ENCODE measurements around the gene RAPGEF2.

Gene RAPGEF2

DNA sequence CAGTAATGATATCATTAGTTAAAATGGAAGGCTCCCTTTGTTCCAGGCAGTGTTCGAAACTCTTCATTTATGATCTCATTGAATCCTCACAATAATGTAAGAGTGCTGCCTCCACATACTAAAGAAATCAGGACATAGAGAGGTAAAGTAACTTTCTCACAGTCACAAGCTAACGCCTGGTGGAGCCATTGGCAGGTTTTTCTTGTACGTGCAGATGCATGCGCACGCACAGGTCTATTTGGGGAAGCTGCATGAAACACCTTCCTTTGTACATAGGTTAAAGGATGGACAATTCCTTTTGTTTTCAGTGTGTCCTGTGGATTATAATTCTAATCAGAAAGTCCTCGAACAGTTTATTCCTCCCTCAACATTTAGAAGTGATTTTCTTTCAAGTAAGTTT, 176.2 kb downstream of the RAPGEF2 start:
- no peak for DNase-seq (ENCODE audit: low read depth)

DNA sequence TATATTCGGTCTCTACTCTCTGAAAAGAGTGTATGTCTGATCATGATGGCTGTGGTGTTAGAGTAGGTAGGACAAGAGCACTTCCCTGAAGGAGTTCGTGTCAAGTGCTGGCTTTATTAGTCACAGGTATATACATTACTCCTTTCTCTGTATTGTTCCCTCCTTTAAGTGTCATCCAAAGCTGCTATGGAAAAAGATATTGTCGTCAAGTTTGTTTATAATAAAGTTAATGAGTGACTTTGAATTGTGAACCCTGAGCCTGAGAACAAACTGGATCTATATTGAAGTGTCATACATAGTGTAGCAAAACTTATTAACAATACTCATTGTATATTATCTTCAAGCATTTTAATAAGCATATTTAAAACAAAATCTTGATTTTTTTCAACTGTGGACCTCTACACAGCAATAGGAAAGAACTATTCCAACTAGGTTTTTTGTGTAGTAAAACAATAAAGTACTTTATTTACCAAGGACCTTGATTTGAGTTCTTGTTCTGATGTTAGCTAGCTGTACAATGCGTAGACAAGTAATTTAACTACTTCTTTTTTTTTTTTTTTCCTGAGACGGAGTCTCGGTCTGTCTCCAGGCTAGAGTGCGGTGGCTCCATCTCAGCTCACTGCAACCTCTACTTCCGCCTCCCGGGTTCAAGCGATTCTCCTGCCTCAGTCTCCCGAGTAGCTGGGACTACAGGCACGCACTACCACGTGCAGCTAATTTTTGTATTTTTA, 177.7 kb downstream of the RAPGEF2 start:
- DNase-seq (ENCODE audit: low read depth) = no peak

DNA sequence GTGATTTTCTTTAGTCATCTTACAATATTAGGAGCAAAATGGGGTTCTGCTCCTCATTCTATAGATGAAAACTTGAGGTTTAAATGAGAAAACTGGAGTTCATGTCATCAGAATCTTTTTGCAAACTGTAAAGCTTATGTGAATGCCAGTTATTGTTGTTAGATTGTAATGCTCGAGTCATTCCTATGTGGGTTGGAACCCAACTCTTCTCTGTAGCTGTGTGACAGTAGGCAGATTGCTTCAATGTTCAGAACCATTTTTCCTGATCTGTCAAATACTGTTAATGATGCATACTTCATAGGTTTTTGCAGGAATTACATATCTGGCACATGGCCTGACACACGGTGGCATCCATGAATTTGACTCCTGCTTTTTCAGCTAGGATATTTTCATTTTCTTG, 178.9 kb downstream of the RAPGEF2 start:
- DNase-seq (ENCODE audit: low read depth) = no peak

DNA sequence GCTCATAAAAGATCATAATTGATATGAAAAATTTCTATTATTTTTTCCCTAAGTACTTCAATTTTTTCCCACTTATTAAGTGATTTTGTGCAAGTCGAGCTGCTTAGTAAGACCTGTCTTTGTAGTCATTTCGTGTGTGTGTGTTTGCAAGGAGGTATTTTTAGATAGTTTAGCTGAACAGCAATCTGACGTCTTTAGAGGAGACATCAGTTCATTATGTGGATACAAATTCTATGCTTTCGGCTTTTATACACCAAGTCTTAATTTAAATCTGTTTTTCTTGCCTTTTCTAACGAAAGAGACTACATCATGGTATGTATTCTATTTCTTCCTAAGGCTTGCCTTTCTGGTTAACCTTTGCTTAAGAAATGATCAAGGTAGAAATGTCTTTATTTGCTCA, 179.4 kb downstream of the RAPGEF2 start:
- DNase-seq (ENCODE audit: low read depth) = no peak

DNA sequence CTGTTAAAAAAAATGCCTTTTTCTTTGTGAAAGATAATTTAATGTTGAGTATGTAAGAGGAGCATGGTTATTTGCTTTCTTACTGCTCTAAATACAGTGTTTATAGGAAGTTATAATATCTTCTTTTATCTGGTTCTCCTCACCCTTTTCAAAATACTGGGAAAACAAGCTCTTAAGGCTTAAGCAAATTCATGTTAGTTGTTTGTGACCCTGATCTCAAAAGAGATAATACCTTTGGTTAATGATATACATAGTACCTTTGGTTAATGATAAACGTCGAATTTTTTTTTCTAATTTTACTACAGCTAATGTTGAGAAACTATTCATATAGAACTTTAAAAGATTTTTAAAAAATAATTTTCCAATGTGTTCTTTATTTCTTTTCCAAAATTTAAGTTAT, 180.1 kb downstream of the RAPGEF2 start:
- no peak for DNase-seq (ENCODE audit: low read depth)

DNA sequence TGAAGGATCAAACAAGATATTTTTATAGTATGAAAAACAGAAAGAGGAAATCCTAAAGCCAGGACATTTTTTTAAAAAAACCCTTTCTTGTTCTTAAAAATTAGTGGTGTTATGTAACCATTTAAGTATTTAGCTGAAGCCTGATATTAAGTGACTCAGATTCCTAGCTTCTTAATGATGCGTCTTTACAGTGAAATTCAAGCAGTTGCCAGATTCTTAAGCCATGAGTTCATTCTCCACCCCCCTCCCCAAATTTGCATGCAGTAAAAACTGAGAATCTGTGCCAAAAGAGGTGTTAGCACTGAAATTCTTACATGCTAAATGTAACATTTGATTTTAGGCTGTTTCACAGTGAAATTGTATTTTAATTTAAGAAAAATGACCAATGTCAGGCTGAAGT, 180.8 kb downstream of the RAPGEF2 start:
- DNase-seq (ENCODE audit: low read depth) = peak; percentile 50

DNA sequence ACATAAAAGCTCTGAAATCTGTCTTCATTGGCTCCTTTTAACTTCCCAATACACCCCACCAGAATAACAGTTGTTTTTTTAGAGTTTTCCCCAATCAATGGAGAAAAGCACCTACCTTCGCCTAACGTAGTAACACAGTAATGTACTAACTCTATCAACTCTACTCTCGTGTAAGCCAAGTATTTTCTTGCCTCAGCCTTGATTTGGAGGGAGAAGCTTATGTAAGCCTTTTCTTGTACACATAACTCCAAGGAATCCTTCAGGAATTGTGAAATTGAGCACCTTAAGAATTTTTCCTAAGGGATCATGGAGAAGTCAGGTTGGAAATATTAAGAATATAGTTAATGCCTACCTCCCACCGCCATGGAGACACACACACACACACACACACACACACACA, 181.2 kb downstream of the RAPGEF2 start:
- no peak for DNase-seq (ENCODE audit: low read depth)

DNA sequence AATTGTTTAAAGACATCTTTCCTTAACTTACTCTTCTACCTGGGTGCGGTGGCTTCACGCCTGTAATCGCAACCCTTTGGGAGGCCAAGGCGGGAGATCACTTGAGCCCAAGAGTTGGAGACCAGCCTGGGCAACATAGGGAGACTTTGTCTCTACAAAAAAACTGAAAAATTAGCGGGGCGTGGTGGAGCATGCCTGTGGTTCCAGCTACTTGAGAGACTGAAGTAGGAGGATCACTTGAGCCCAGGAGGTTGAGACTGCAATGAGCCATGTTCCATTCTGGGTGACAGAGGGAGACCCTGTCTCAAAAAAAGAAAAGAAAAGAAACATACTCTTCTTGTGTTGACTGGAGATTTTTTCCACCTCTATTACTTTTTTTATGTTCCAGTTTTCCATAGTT, 181.9 kb downstream of the RAPGEF2 start:
- no peak for DNase-seq (ENCODE audit: low read depth)

DNA sequence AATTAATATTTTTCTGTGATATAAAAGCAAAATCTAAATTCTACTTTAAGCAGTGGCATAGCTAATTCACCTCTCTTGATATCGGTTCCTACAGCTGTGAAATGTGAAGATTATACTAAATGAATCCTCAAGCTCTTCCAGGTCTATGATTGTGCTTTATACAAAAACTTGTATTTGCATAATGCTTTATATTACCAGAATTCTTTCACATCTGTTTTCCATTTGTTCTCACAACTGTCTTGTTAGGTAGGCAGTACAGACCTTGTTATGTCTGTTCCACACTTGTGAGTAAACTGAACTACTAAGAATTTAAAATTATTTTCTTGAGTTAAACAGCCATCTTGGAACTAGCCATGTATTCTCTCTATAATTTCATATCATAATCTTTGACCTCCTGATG, 184.9 kb downstream of the RAPGEF2 start:
- DNase-seq (ENCODE audit: low read depth) = no peak

DNA sequence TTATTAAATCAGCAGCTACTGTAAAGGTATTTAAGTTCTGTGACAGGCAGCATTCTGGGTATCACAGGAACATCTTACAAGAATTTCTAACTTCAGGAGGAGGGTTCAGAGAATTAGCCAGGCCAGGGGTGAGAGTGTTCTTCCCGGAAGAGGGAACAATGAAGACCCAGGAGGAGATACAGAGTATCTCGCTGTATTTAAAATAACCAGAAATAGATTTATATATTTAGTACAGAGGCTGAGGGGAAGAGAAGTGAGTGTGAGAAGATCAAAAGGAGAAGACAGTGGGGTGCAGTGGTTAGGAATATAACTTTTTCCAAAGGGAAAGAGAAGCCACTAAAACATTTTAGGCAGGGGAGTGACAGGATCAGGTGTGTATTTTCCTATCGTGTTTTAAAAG, 186.8 kb downstream of the RAPGEF2 start:
- DNase-seq (ENCODE audit: low read depth) = no peak

DNA sequence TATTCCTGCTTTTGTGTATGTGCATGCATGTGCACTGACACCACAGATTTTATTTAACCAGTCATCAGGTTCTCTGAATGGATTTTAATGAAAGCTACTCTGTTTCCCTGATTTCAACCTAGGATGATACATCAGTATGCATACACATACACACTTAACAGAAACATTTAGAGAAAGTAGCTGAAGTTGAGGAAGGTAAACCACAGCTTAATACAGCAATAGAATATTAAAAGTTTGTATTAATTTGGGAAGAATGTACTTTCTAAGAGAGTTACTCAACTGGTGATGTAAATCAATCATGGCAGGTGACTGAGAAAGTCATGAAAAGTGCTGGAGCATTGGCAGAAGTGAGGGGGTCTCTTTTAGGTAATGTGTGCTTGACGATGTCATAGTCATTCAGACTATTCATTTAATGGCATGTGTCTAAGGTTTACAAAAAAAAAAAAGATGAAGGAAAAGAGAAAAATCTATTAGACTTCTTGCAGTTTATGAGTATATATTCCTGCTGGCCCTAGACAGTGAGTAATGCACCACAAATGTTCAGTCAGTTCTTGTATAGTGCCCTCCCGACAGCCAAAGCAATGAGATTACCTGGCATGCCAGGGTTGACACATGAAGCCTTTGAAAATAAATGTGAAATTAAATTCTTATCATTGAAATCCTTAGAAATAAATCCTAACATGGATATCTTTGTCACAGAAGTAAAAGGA, 187.6 kb downstream of the RAPGEF2 start:
- DNase-seq (ENCODE audit: low read depth) = no peak

DNA sequence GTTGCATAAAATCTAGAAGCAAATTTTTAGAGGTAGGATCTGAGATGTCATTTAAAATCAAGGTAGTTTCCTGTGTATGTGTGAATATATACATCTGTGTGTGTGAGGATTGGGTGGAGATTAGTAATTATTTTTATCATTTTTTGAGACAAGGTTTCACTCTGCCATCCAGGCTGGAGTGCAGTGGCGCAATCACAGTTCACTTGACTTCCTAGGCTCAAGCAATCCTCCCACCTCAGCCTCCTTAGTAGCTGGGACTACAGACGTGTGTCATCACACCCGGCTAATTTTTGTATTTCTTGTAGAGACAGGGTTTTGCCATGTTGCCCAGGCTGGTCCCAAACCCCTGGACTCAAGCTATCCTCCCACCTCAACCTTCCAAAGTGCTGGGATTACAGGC, 188.3 kb downstream of the RAPGEF2 start:
- no peak for DNase-seq (ENCODE audit: low read depth)

DNA sequence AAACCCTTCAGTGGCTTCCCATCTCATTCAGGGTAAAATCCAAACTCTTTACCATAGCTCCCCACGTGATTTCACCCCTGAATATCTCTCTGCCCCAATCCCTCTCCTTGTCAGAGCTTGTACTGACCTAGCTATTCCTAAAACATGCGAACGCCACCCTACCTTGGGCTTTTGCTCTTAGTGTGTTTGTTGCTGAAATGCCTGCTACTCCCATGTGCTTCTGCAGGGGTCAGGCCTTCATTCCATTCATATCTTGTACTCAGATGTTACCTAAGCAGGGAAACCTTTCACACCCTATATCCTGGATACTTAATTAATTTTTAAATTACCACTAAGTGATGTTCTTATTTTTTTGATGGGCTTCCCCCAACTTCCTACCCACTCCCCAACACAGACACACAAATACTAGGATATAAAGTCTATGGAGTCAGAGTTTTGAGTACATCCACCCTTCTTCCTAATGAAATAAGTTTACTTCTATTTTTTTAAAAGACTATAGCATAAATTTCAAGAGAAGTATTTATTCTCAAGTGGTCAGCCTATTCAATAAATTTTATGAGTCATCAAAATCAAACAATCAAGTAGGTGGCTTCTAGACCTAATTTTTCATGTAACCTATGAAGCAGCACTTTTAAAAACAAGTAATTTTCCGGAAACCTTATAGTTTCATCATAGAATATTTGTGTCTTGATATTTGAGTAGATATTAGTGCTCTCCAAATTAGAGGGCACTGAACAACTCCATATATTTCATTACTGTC, 189.4 kb downstream of the RAPGEF2 start:
- no peak for DNase-seq (ENCODE audit: low read depth)

DNA sequence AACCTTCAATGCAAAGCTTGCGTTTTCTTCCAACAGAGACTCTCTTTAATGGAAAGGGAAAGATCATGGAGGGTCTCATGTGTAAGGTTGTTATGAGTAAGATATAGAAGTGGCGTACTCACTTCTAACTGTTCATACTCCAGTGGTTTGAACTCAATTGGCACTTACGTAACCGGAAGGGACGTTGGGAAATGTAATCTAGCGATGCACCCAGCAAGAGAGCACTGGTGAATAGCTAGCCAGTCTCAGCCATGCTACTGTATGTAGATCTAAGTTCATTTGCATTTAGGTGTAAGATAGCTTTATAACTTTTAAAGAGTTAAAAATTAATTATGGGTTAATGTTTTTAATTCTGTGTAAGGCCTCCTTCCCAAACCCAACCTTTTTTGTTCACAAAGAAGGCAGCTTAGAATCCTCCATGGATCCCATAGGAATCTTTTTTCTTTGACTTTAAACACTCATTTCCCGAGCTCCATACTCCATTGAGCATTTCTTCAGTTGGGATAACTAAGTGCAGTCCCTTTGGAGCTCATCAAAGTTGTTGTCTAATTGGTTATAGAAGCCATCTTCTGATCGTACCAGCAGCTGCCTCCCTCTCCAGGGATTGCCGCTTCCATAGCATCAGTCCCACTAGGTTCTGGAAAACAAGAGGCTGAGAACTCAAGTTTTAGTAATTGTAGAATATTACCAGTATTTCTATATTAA, 191.1 kb downstream of the RAPGEF2 start:
- no peak for DNase-seq (ENCODE audit: low read depth)

DNA sequence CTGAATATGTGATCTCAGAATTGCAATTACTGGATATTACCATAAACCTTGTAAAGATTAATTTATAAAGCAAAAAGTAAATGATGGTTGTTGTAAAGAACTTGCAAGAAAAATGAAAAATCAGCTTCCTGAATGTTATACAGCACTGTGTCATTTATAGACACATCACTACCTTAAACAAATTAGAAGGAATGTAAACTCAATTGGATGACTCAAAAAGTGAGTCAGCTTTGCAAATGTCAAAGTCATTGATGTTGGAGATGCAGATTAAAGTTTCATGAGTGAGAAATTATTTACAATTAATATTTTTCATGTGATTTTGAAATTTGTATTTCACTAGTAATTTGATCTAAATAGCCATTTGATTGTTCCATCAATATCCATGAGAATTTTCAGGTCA, 193.2 kb downstream of the RAPGEF2 start:
- DNase-seq (ENCODE audit: low read depth) = no peak

DNA sequence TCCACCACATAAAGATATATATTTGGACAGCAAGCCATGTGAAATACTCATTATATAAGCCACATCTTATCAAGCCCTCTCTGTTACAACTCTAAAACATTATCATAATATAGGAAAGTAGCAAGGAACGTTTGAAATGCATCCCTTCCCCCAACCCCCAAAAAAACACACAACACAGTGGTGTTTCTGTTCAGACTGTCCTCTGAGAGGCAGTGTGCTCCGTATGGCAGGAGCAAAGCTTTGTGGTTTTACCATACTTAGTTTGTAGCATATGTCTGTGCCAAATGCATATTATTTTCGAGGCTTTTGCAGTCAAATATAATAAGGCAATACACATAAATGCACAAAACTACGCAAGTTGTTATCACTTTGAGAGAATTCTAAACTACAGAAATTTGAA, 194.2 kb downstream of the RAPGEF2 start:
- DNase-seq (ENCODE audit: low read depth) = no peak

DNA sequence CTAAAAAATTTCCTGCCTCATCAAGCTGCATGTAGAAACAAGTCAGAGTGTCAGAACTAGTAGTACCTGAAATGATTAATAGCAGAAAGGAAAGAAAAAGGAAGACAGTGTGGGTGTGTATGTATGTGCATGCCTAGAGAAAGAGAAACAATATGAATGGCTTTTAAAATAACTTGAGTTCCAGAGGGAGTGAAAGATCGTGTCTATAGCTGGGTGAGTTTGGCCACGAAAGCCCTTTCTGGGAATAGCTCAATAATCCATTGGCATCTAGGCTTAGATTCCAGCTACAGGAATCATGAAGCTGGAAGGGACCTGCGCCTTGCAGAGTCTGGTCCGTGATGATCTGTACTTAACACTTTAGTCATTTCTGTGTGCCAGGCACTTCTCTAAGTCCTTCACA, 195.6 kb downstream of the RAPGEF2 start:
- DNase-seq (ENCODE audit: low read depth) = no peak

DNA sequence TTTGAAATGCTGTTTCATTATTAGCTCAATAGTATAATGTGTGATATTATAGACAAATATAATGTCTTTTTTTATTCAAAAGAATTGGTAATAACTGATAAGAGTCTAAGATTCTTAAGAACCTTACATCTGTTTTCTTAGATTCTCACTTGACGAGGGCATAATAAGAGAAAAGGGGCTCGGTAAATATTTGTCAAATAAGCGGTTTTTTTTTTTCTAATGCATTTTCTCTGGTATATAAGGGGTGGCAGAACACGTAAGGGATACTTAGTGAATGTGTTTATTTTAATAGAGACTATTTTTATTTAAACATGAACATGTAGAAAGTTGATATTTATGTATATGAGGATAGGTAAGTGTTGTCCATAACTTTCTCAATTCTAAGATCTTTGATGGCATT, 200.6 kb downstream of the RAPGEF2 start:
- DNase-seq (ENCODE audit: low read depth) = no peak

DNA sequence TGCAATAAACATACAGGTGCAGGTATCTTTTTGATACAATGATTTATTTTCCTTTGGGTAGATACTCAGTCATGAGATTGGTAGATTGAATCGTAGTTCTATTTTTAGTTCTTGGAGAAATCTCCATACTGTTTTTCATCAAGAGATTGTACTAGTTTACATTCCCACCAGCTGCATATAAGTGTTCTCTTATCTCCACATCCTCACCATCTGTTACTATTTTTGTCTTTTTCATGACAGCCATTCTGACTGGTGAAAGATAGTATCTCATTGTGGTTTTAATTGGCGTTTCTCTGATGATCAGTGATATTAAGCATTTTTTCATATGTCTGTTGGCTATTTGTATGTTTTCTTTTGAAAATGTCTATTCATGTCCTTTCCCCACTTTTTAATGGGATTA, 202.2 kb downstream of the RAPGEF2 start:
- DNase-seq (ENCODE audit: low read depth) = no peak

DNA sequence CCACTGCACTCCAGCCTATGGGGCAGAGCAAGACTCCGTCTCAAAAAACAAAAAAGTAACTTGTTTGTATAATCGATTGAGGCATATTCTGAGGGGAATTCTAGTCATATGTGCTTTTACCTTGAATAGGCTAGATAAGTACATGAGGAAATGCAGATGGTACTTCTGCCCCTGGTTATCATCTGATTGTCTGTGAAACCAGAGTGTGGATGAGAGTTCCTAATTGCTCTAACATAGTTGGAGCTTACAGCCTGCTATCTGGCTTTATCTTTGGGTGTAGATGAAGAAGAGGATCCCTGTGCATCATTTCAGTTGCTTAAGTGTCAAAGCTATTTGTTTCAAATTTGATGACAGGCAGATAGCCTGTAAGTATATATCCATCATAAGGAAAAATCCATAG, 205.1 kb downstream of the RAPGEF2 start:
- no peak for DNase-seq (ENCODE audit: low read depth)

DNA sequence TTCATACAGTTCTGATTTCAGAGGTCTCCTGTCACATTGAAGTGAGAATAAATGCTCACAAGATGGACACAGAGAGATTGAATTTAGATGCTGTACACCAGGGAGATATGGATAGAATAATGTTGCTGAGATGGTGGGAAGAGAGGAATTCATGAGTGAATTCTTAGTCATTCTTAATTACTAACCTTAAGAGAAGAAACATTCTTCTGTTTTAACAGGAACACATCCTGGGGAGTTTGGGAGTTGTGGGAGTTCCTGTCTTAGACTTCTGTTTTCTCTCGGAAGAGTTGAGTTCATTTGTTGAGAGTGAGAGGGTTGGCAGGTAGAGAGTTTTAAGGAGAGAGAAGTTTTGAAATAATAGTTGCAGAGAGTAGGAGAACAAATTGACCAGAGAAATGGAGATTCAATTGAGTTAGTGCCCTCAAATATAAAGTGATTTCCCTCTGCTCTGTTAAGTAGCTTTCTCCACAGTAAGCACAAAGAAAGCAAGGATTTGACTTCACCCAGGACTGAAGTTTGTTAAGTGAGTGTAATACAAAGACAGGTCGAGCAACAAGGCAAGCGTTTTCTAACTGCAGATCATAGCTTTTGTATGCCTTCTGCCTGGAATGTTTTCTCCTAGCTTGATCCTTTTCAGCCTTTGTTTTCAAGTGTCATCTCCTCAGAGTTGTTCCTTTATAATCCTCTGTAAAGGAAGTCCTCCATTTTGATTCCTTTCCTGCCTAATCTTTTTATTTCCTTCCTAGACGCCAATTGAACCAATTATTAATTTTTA, 205.9 kb downstream of the RAPGEF2 start:
- DNase-seq (ENCODE audit: low read depth) = no peak

DNA sequence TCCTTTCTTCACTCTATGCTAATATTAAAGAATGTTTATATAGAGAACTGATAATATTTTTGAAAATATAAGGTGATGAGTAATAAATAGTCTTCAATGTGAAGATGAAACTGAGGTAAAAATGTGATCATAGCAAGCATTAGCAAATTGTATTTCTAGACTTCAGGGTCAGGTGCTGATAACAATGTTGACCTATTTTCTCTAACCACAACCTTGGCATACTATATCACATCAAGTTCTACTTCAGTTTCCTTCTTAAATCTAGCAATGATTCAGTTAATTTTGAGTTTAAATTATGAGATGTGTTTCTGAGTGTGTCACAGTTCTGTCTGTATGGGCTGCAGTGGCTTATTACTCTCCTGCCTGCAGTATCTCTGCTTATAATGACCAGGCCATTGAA, 209.4 kb downstream of the RAPGEF2 start:
- DNase-seq (ENCODE audit: low read depth) = no peak

Measured in fibroblast of the conjunctiva (primary cell).